Peyer's patch (tissue), 4 donors: ENCODE results near the gene CYP24A1. TPM values are rescaled to one million over a fixed set of nuclear protein-coding genes. Genes with fewer than 3 reads are reported as not detected.

Source experiments
- DNase-seq, 3 donors: peaks; one replicate each; pipeline ENCODE4 v3.0.0-alpha.2; 2017 to 2019
- H3K27ac ChIP-seq, 4 donors: fragments of 200-600 bp; sonication (generic); one replicate each; pipeline ENCODE4 v1.5.1; 2016 to 2019
- H3K27me3 ChIP-seq, 2 donors: fragments of 200-600 bp; sonication (generic); one replicate each; pipeline ENCODE4 v1.5.1; 2019
- H3K36me3 ChIP-seq, 3 donors: fragments of 200-600 bp; sonication (generic); one replicate each; pipeline ENCODE4 v1.5.1; 2016 to 2019
- H3K4me1 ChIP-seq, 4 donors: fragments of 200-600 bp; sonication (generic); one replicate each; pipeline ENCODE4 v1.5.1; 2016 to 2019
- H3K4me3 ChIP-seq, 4 donors: fragments of 200-600 bp; sonication (generic); 1 replicate in 3 of 4; 2 replicates in 1 of 4; pipeline ENCODE4 v1.5.1; 2016 to 2019; ENCODE audit warnings: mild to moderate bottlenecking in 1 of 4
- H3K9me3 ChIP-seq, 4 donors: fragments of 200-600 bp; sonication (generic); one replicate each; pipeline ENCODE4 v1.5.1; 2016 to 2019; ENCODE audit warnings: mild to moderate bottlenecking in 1 of 4
- POLR2A ChIP-seq, 2 donors: fragments of 450-650 bp; IDR thresholded peaks; one replicate each; pipeline ENCODE4 v1.5.1; 2017; ENCODE audit warnings: antibody characterized with exemption in 2 of 2, mild to moderate bottlenecking in 2 of 2, moderate library complexity in 2 of 2
- total RNA-seq, 4 donors: library from RNA; depleted of rRNA; stranded (reverse); fragments of >200 nt; gene quantifications; one replicate each; pipeline ENCODE4 v1.1.0, GENCODE V29; 2016
- TF ChIP-seq, protein P1 (sequence below), 6 experiments: fragments of 450-650 bp in 4 of 6; fragments of 200-600 bp in 2 of 6; sonication (generic) in 1 of 6; IDR thresholded peaks; one replicate each; pipeline ENCODE4 v1.5.1; 2017 to 2019; ENCODE audit warnings: antibody characterized with exemption in 6 of 6, mild to moderate bottlenecking in 3 of 6, moderate library complexity in 1 of 6

CYP24A1 gene
- total RNA-seq, 4 donors from 2014 or later, result not detected

DNA sequence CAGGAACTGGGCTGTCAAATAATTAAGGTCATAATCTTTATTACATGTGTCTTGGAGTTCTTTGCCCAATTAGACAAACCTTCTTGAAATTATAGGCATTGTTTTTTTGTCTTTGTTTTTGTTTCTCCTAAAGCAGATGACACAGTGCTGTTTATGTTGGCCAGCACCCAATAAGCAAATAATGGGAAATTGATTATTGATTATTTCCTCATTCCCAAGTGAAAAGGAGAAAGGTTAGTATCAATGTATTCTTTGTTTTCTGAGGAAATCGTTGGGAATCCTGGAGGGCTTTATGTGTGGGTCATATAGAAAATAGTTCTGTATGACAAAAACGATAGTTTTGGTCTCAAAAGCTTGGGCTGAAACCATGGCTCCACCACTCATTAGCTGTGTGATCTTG lies 4.5 kb upstream of the CYP24A1 start:
- peaks cover 0 to 20% of the 10 kb centered on the region in 2 donors for H3K27me3 ChIP-seq
- no peak for DNase-seq
- H3K36me3 ChIP-seq, result no peaks in the 10 kb centered on the region
- H3K4me1 ChIP-seq, result peaks cover 0 to 17% (median 0%) of the 10 kb centered on the region in 4 donors
- no peak overlapping the region for H3K4me3 ChIP-seq
- TF ChIP-seq, protein P1, sequence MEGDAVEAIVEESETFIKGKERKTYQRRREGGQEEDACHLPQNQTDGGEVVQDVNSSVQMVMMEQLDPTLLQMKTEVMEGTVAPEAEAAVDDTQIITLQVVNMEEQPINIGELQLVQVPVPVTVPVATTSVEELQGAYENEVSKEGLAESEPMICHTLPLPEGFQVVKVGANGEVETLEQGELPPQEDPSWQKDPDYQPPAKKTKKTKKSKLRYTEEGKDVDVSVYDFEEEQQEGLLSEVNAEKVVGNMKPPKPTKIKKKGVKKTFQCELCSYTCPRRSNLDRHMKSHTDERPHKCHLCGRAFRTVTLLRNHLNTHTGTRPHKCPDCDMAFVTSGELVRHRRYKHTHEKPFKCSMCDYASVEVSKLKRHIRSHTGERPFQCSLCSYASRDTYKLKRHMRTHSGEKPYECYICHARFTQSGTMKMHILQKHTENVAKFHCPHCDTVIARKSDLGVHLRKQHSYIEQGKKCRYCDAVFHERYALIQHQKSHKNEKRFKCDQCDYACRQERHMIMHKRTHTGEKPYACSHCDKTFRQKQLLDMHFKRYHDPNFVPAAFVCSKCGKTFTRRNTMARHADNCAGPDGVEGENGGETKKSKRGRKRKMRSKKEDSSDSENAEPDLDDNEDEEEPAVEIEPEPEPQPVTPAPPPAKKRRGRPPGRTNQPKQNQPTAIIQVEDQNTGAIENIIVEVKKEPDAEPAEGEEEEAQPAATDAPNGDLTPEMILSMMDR (IDR thresholded peaks at IDR 0.05), result no peak
- no peak for TF ChIP-seq POLR2A (IDR thresholded peaks at IDR 0.05)
- H3K27ac ChIP-seq, result no peak overlapping the region
- no peaks in the 10 kb centered on the region for H3K9me3 ChIP-seq

DNA sequence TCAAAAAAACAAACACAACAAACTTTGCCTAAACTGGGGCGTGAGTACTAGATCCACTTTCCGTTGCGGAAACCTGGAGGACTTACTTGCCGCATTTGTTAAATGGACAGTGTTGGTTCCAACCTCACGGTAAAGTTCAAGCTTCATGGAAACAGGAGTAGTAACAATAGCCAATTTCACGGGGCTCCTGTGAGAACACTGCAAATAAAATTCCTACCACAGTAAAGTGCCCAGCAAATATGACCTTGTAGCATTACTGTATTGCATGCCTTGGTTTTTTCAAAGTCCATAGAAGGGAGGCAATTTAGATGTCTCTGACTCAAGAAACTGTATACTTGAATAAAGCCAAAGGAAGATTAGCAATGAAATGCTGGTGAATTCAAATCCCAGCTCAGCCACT lies 3.6 kb upstream of the CYP24A1 start:
- no peaks in the 10 kb centered on the region for H3K9me3 ChIP-seq
- H3K4me1 ChIP-seq, result peaks cover 0 to 24% (median 0%) of the 10 kb centered on the region in 4 donors
- TF ChIP-seq, protein P1 (IDR thresholded peaks at IDR 0.05), result no peak
- no peak for TF ChIP-seq POLR2A (IDR thresholded peaks at IDR 0.05)
- H3K4me3 ChIP-seq, result no peak overlapping the region
- H3K27ac ChIP-seq, result no peak overlapping the region
- H3K36me3 ChIP-seq, result no peaks in the 10 kb centered on the region
- DNase-seq, result no peak
- peaks cover 0 to 29% of the 10 kb centered on the region in 2 donors for H3K27me3 ChIP-seq

DNA sequence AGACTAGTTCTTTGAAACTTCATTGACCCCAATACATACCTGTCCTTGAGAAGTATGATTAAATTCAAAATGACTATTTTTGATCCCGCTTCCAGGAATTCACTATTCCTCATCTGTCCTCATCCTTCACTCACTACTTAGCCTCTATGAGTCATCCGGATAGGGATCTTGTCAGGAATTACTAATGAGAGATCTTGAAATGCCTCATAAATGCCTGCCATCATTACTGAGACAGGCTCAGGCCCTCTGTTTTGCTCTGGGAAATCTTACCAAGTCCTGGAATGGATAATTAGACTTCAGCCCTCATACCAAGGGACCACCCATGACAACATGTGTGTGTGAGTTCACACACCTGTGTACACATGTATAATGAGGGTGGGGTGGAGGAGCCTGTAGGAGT lies 2.8 kb upstream of the CYP24A1 start:
- Histone ChIP-seq H3K9me3 (no peaks in the 10 kb centered on the region), H3K36me3 (no peaks in the 10 kb centered on the region), H3K4me3 (no peak overlapping the region), H3K27me3 (peaks cover 0 to 29% of the 10 kb centered on the region in 2 donors), H3K27ac (no peak overlapping the region), H3K4me1 (peaks cover 0 to 24% (median 0%) of the 10 kb centered on the region in 4 donors)
- DNase-seq, result no peak
- TF ChIP-seq, protein P1 (IDR thresholded peaks at IDR 0.05), result no peak
- no peak for TF ChIP-seq POLR2A (IDR thresholded peaks at IDR 0.05)

DNA sequence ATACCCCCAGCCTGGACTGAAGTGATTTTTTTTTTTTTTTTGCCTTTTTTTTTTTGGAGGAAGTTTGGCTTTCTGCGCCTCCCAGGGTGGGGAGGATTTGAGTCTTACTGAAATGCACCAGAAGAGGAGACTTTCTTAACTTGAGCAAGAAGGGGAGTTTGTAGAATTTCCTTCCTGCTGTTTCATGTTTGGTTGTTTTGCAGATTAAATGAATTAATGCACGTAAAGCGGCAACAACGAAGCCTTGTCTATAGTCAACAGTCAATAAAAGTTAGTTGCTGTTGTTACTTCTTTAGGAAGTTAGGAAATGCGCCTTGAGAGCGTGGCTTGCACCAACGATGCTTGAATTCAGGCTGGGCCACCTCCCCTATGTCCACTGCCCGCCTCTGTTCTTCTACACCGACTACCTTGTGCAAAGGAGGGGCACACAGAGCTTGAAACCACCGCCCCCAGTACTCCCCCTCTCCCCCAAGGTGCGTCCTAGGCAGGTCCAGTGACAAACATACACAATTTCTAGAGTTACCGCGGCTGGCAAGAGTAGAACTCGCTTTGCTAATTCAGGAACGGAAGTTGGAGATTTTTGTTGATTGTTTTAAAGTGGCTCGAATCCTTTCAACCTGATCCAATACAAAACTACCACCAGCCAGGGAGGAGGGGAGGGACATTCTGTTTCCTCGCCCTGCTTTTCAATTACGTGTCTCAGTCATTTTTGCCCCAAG lies 830 bp upstream of the CYP24A1 start:
- Histone ChIP-seq H3K27me3 (peaks cover 0 to 29% of the 10 kb centered on the region in 2 donors), H3K4me1 (peaks cover 0 to 24% (median 0%) of the 10 kb centered on the region in 4 donors), H3K4me3 (no peak overlapping the region), H3K36me3 (no peaks in the 10 kb centered on the region), H3K27ac (no peak overlapping the region), H3K9me3 (no peaks in the 10 kb centered on the region)
- DNase-seq, result no peak
- TF ChIP-seq POLR2A (IDR thresholded peaks at IDR 0.05), result no peak
- TF ChIP-seq, protein P1 (IDR thresholded peaks at IDR 0.05), result no peak

DNA sequence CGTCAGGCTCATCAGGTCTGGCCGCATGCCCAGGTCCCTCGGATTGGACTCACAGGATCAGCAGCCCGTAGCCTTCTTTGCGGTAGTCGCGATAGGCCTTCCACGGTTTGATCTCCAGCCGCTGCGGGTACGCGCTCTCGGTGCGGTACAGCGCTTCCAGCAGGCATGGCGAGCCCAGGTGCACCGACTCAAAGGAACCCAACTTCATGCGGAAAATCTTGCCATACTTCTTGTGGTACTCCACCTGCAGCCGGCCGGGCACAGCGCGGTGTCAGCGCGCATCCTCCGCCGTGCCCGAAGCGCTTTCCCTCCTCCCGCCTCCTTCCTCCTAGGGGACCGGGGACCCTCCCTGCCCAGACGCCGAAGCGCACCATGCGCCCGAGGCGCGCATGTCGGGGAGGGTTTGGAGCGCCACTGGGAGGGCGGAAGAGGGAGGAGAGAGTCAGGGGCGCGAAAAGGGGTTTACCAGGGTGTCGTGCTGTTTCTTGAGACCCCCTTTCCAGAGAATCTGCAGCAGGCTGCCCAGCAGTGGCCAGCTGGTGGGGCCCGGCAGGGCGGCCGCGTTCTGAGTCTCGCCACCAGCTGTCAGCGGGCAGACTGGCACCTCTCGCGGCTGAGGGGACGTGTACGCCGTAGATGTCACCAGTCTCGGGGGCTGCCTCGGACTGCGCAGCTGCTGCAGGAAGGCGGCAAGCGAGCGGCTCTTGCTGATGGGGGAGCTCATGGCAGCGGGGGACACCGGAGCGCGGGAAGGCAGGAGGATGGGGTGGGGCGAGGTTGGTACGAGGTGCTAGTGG lies 732 bp downstream of the CYP24A1 start:
- Histone ChIP-seq H3K27ac (no peak overlapping the region), H3K4me3 (no peak overlapping the region), H3K36me3 (no peaks in the 10 kb centered on the region), H3K27me3 (peaks cover 0 to 29% of the 10 kb centered on the region in 2 donors), H3K4me1 (peaks cover 0 to 24% (median 0%) of the 10 kb centered on the region in 4 donors), H3K9me3 (no peaks in the 10 kb centered on the region)
- no peak for DNase-seq
- TF ChIP-seq POLR2A (IDR thresholded peaks at IDR 0.05), result no peak

DNA sequence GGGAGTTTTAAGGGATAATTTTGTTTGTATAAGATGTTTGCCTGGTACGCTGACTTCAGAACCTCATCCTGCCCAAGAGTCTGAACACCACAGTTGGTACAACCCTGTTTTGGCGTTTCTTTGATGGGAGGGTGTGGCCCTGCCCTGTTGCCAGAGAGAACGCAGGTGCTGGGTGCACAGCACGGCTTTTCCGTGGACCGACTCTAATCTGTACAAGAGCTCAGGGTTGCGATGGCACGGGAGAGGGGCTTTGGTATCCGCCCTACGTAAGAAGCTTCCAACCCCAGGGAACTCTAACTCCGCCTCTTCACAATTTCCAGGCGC lies 1.3 kb downstream of the CYP24A1 start:
- DNase-seq, result no peak
- Histone ChIP-seq H3K36me3 (no peaks in the 10 kb centered on the region), H3K9me3 (no peaks in the 10 kb centered on the region), H3K4me1 (peaks cover 0 to 24% (median 0%) of the 10 kb centered on the region in 4 donors), H3K27ac (no peak overlapping the region), H3K27me3 (peaks cover 0 to 29% of the 10 kb centered on the region in 2 donors), H3K4me3 (no peak overlapping the region)
- TF ChIP-seq POLR2A (IDR thresholded peaks at IDR 0.05), result no peak
- TF ChIP-seq, protein P1 (IDR thresholded peaks at IDR 0.05), result no peak
